GM23248 (cell line): Measurements from ENCODE around the gene KSR2.

Source experiments
- EZH2 ChIP-seq: fragments of 200-600 bp; sonication (generic); IDR thresholded peaks from 2 replicates; pipeline ENCODE4 v1.6.1; 2018; ENCODE audit warnings: antibody characterized with exemption, mild to moderate bottlenecking; ENCODE audit not compliant: insufficient read depth, poor library complexity, severe bottlenecking
- EZH2phosphoT487 ChIP-seq: fragments of 200-600 bp; sonication (generic); IDR thresholded peaks from 2 replicates; pipeline ENCODE4 v1.6.1; 2018; ENCODE audit warnings: antibody characterized with exemption, moderate library complexity, mild to moderate bottlenecking, low read depth; ENCODE audit not compliant: insufficient read depth

- no peak for TF ChIP-seq EZH2
- TF ChIP-seq EZH2phosphoT487: no peak
Measured at GRCh38 chr12:117456076-117456475, 512.7 kb downstream of the KSR2 start.
